ENCODE measurements around the gene RAB25.
"Not testable (repeated sequence)": the region's sequence is repeated elsewhere in the genome, so short reads cannot be mapped to it uniquely, and the experiment has no call there.

RAB25 gene

GRCh38 chr1:156025876-156026275 is 35.1 kb upstream of the RAB25 start:
- H3K36me3 ChIP-seq (ENCODE audit: insufficient read depth, low read length): no peaks in the 10 kb centered on the region
- TF ChIP-seq FOXP2 (optimal IDR thresholded peaks at IDR 0.05; ENCODE audit: control extremely low read depth, extremely low read length, insufficient read depth): no peak
- no peak for TF ChIP-seq EZH2 (IDR thresholded peaks at IDR 0.05)
- no peak for TF ChIP-seq POLR2AphosphoS5 (IDR thresholded peaks at IDR 0.05; ENCODE audit: borderline replicate concordance, low read depth, low read length)
- no peak overlapping the region for H3K9ac ChIP-seq (ENCODE audit: insufficient read length)
- no peak overlapping the region for H3K4me3 ChIP-seq
- no peaks in the 10 kb centered on the region for H3K9me3 ChIP-seq (ENCODE audit: low read depth, low read length)
- no peak overlapping the region for H3K27ac ChIP-seq
- no peak for DNase-seq (ENCODE audit: low read depth, low spot score)

GRCh38 chr1:156026588-156026987 is 34.4 kb upstream of the RAB25 start:
- TF ChIP-seq EZH2 (IDR thresholded peaks at IDR 0.05) (no peak), POLR2AphosphoS5 (IDR thresholded peaks at IDR 0.05; ENCODE audit: borderline replicate concordance, low read depth, low read length) (no peak), FOXP2 (optimal IDR thresholded peaks at IDR 0.05; ENCODE audit: control extremely low read depth, extremely low read length, insufficient read depth) (no peak)

DNA sequence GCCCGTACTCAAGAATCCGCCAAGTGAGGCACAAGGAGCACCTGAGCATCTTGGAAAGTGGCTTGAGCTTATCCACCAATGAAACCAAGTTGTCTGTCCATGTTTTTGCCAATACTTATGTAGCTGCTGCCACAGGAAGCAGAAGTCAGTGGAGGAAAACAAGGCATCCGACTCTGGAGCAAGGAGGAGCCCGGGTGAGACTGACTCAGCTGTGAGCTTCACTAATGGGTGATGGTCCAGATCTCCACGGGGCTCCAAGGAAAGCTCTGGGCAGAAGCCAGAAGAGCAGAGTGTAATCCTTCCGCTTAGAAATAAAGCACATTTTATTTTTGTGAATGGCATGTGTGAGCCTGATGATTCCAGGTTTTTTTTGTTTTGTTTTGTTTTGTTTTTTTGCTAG is 27.9 kb upstream of the RAB25 start:
- no peaks in the 10 kb centered on the region for H3K9me3 ChIP-seq (ENCODE audit: low read depth, low read length)
- TF ChIP-seq POLR2AphosphoS5 (IDR thresholded peaks at IDR 0.05; ENCODE audit: borderline replicate concordance, low read depth, low read length) (no peak), EZH2 (IDR thresholded peaks at IDR 0.05) (no peak), FOXP2 (optimal IDR thresholded peaks at IDR 0.05; ENCODE audit: control extremely low read depth, extremely low read length, insufficient read depth) (no peak)
- no peak overlapping the region for H3K4me3 ChIP-seq
- H3K9ac ChIP-seq (ENCODE audit: insufficient read length): no peak overlapping the region
- DNase-seq (ENCODE audit: low read depth, low spot score): no peak
- no peak overlapping the region for H3K27ac ChIP-seq
- peaks cover 10% of the 10 kb centered on the region; the same call in 1 of the 2 replicates for H3K36me3 ChIP-seq (ENCODE audit: insufficient read depth, low read length)

More at GRCh38 chr1:156026588-156026987, 34.4 kb upstream of the RAB25 start:
- no peak overlapping the region for H3K27ac ChIP-seq
- no peaks in the 10 kb centered on the region for H3K36me3 ChIP-seq (ENCODE audit: insufficient read depth, low read length)
- H3K9ac ChIP-seq (ENCODE audit: insufficient read length): no peak overlapping the region
- H3K9me3 ChIP-seq (ENCODE audit: low read depth, low read length): no peaks in the 10 kb centered on the region
- H3K4me3 ChIP-seq: no peak overlapping the region
- no peak for DNase-seq (ENCODE audit: low read depth, low spot score)

- H3K9me3 ChIP-seq (ENCODE audit: low read depth, low read length); DNase-seq (ENCODE audit: low read depth, low spot score); H3K9ac ChIP-seq (ENCODE audit: insufficient read length); H3K27ac ChIP-seq; H3K4me3 ChIP-seq: not testable (repeated sequence)
- peaks cover 19% of the 10 kb centered on the region; the same call in 1 of the 2 replicates for H3K36me3 ChIP-seq (ENCODE audit: insufficient read depth, low read length)
These were observed 26.0 kb upstream of the RAB25 start for GRCh38 chr1:156034991-156035390.

GRCh38 chr1:156042828-156043227 is 18.1 kb upstream of the RAB25 start:
- Histone ChIP-seq H3K27ac (no peak overlapping the region), H3K9ac (ENCODE audit: insufficient read length) (no peak overlapping the region), H3K4me3 (no peak overlapping the region), H3K36me3 (ENCODE audit: insufficient read depth, low read length) (peaks cover 53% of the 10 kb centered on the region; the same call in 1 of the 2 replicates), H3K9me3 (ENCODE audit: low read depth, low read length) (no peaks in the 10 kb centered on the region)
- TF ChIP-seq POLR2AphosphoS5 (IDR thresholded peaks at IDR 0.05; ENCODE audit: borderline replicate concordance, low read depth, low read length) (no peak), FOXP2 (optimal IDR thresholded peaks at IDR 0.05; ENCODE audit: control extremely low read depth, extremely low read length, insufficient read depth) (no peak), EZH2 (IDR thresholded peaks at IDR 0.05) (no peak)
- DNase-seq (ENCODE audit: low read depth, low spot score): no peak

DNA sequence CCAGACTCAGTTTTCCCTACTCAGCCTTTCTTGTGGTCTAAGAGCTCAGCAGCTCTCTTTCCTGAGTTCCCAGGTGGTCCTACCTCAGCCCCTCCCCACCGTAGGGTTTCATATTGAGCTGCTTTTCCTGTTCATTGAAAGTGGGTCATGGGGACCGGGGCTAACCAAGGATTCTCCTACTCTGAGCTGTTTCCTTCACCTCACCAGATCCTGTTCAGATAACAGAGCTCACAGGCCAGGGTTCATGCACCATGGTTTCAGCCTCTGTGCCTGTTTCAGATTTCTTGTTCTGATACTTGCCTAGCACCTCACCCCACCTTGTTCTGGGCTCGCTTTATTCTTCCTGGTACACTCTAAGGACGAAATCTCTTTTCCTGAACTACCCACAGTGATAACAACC is 15.9 kb upstream of the RAB25 start:
- no peak for DNase-seq (ENCODE audit: low read depth, low spot score)
- H3K27ac ChIP-seq: no peak overlapping the region
- TF ChIP-seq EZH2 (IDR thresholded peaks at IDR 0.05): no peak
- TF ChIP-seq FOXP2 (optimal IDR thresholded peaks at IDR 0.05; ENCODE audit: control extremely low read depth, extremely low read length, insufficient read depth): no peak
- H3K9me3 ChIP-seq (ENCODE audit: low read depth, low read length): no peaks in the 10 kb centered on the region
- H3K9ac ChIP-seq (ENCODE audit: insufficient read length): no peak overlapping the region
- peaks cover 65% of the 10 kb centered on the region; the same call in 1 of the 2 replicates for H3K36me3 ChIP-seq (ENCODE audit: insufficient read depth, low read length)
- no peak overlapping the region for H3K4me3 ChIP-seq

GRCh38 chr1:156048663-156049258 is 12.2 kb upstream of the RAB25 start:
- no peak overlapping the region for H3K27ac ChIP-seq
- peaks cover 40% of the 10 kb centered on the region; the same call in 1 of the 2 replicates for H3K36me3 ChIP-seq (ENCODE audit: insufficient read depth, low read length)
- no peak for TF ChIP-seq EZH2 (IDR thresholded peaks at IDR 0.05)
- TF ChIP-seq FOXP2 (optimal IDR thresholded peaks at IDR 0.05; ENCODE audit: control extremely low read depth, extremely low read length, insufficient read depth): no peak
- no peak for TF ChIP-seq POLR2AphosphoS5 (IDR thresholded peaks at IDR 0.05; ENCODE audit: borderline replicate concordance, low read depth, low read length)
- H3K9ac ChIP-seq (ENCODE audit: insufficient read length): no peak overlapping the region
- H3K9me3 ChIP-seq (ENCODE audit: low read depth, low read length): no peaks in the 10 kb centered on the region
- no peak for DNase-seq (ENCODE audit: low read depth, low spot score)
- no peak overlapping the region for H3K4me3 ChIP-seq

- no peak overlapping the region for H3K9ac ChIP-seq (ENCODE audit: insufficient read length)
- H3K27ac ChIP-seq: no peak overlapping the region
- TF ChIP-seq FOXP2 (optimal IDR thresholded peaks at IDR 0.05; ENCODE audit: control extremely low read depth, extremely low read length, insufficient read depth) (no peak), POLR2AphosphoS5 (IDR thresholded peaks at IDR 0.05; ENCODE audit: borderline replicate concordance, low read depth, low read length) (no peak)
- peaks cover 27% of the 10 kb centered on the region; the same call in 1 of the 2 replicates for H3K36me3 ChIP-seq (ENCODE audit: insufficient read depth, low read length)
- no peak for DNase-seq (ENCODE audit: low read depth, low spot score)
- H3K9me3 ChIP-seq (ENCODE audit: low read depth, low read length): no peaks in the 10 kb centered on the region
- no peak overlapping the region for H3K4me3 ChIP-seq
These were observed 10.6 kb upstream of the RAB25 start for GRCh38 chr1:156050376-156050775.
